ENCODE data around the gene NUP188. TPM values are rescaled to one million over a fixed set of nuclear protein-coding genes. Genes with fewer than 3 reads are reported as not detected.
A peak's percentile ranks its signal among the peaks of the same experiment; 100 is the strongest.

NUP188 gene
- total and polyA plus RNA-seq, 4 donors = 6.9 to 34.7 (median 19.2) TPM

DNA sequence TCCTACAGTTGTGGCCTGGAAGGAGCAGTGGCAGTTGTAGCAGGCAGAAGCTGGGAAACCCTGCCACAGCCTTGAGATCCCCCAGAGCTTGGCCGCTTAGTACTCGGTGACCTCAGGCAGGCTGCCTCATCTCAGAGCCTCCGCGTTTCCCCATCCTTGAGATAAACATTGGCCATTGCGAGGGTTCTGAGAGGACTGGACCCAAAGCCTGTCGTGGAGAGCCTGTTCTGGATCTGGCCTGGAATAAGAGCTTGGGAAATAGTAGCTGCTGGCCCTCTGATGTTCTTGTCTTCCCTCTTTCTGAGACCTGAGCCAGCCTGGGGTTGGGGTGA lies 90.2 kb downstream of the NUP188 start (continued):
- TF ChIP-seq, protein P1, sequence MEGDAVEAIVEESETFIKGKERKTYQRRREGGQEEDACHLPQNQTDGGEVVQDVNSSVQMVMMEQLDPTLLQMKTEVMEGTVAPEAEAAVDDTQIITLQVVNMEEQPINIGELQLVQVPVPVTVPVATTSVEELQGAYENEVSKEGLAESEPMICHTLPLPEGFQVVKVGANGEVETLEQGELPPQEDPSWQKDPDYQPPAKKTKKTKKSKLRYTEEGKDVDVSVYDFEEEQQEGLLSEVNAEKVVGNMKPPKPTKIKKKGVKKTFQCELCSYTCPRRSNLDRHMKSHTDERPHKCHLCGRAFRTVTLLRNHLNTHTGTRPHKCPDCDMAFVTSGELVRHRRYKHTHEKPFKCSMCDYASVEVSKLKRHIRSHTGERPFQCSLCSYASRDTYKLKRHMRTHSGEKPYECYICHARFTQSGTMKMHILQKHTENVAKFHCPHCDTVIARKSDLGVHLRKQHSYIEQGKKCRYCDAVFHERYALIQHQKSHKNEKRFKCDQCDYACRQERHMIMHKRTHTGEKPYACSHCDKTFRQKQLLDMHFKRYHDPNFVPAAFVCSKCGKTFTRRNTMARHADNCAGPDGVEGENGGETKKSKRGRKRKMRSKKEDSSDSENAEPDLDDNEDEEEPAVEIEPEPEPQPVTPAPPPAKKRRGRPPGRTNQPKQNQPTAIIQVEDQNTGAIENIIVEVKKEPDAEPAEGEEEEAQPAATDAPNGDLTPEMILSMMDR (IDR thresholded peaks at IDR 0.05; ENCODE audit: low read depth, low read length, missing input control) = no peak
- no peak for TF ChIP-seq HNF4G (IDR thresholded peaks at IDR 0.05)
- no peak for TF ChIP-seq MAX (IDR thresholded peaks at IDR 0.05)
- no peak for TF ChIP-seq RAD21 (IDR thresholded peaks at IDR 0.05)

GRCh38 chr9:129038109-129038852 lies 90.8 kb downstream of the NUP188 start:
- H3K27ac ChIP-seq (ENCODE audit: low read depth in 1 of 2, low read length in 2 of 2) = no peak overlapping the region
- H3K4me3 ChIP-seq (ENCODE audit: low read depth in 1 of 3, low read length in 3 of 3) = no peak overlapping the region
- H3K4me1 ChIP-seq (ENCODE audit: control insufficient read depth in 4 of 4, insufficient read depth in 4 of 4, low read length in 3 of 4) = peaks cover 10 to 24% (median 19%) of the 10 kb centered on the region in 4 donors
- TF ChIP-seq FOXA1 (IDR thresholded peaks at IDR 0.05) (no peak), SP1 (IDR thresholded peaks at IDR 0.05) (peak; percentile 12), YY1 (IDR thresholded peaks at IDR 0.05) (no peak), JUND (IDR thresholded peaks at IDR 0.05) (no peak), HNF4A (conservative IDR thresholded peaks at IDR 0.05) (peak in 1 of 2 donors; percentile 53), RAD21 (IDR thresholded peaks at IDR 0.05) (no peak)
- TF ChIP-seq, protein P2, sequence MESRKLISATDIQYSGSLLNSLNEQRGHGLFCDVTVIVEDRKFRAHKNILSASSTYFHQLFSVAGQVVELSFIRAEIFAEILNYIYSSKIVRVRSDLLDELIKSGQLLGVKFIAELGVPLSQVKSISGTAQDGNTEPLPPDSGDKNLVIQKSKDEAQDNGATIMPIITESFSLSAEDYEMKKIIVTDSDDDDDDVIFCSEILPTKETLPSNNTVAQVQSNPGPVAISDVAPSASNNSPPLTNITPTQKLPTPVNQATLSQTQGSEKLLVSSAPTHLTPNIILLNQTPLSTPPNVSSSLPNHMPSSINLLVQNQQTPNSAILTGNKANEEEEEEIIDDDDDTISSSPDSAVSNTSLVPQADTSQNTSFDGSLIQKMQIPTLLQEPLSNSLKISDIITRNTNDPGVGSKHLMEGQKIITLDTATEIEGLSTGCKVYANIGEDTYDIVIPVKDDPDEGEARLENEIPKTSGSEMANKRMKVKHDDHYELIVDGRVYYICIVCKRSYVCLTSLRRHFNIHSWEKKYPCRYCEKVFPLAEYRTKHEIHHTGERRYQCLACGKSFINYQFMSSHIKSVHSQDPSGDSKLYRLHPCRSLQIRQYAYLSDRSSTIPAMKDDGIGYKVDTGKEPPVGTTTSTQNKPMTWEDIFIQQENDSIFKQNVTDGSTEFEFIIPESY (IDR thresholded peaks at IDR 0.05) = no peak
- WGBS = 79% methylated on average over 8 of the region's 8 CpGs
- H3K9ac ChIP-seq (ENCODE audit: low read depth in 1 of 2, low read length in 2 of 2) = no peak overlapping the region
- DNase-seq (ENCODE audit: low spot score) = peak; percentile 58
- H3K9me3 ChIP-seq (ENCODE audit: control insufficient read depth in 4 of 4, low read length in 3 of 4) = no peaks in the 10 kb centered on the region
- H3K27me3 ChIP-seq (ENCODE audit: control insufficient read depth in 4 of 4, insufficient read depth in 4 of 4, low read length in 3 of 4) = no peaks in the 10 kb centered on the region
- peaks cover 0 to 14% (median 4%) of the 10 kb centered on the region in 4 donors for H3K36me3 ChIP-seq (ENCODE audit: control insufficient read depth in 4 of 4, insufficient read depth in 3 of 4, low read depth in 1 of 4, low read length in 3 of 4)

DNA sequence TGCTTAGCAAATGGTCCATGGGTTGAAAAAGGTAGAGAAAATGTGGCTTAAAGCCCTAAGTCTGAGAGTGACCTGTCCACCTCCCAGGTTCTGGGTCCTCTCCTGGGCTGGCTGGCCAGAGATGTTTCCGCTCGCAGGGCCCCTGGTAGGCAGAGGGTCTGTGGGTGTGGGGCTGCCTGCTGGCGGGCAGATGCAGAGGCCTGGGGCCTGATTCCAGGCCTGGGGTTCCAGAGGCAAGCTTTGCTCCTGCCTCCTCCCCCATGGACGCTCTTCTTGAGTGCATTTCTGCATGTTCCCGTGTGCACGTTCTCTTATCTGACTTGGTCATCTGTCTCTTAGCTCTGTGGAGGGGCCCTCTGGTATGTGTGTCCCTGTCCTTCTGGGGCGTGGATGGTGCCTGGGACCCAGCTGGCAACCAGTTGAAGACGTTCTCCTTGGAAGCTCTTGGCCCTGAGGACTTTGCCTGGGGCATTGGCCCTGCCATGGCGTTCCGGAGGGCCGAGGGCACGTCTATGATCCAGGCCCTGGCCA lies 92.7 kb downstream of the NUP188 start:
- Histone ChIP-seq H3K27ac (ENCODE audit: low read depth in 1 of 2, low read length in 2 of 2) (no peak overlapping the region), H3K36me3 (ENCODE audit: control insufficient read depth in 4 of 4, insufficient read depth in 3 of 4, low read depth in 1 of 4, low read length in 3 of 4) (peaks cover 0 to 20% (median 6%) of the 10 kb centered on the region in 4 donors), H3K9ac (ENCODE audit: low read depth in 1 of 2, low read length in 2 of 2) (no peak overlapping the region), H3K4me1 (ENCODE audit: control insufficient read depth in 4 of 4, insufficient read depth in 4 of 4, low read length in 3 of 4) (peaks cover 10 to 24% (median 19%) of the 10 kb centered on the region in 4 donors), H3K9me3 (ENCODE audit: control insufficient read depth in 4 of 4, low read length in 3 of 4) (no peaks in the 10 kb centered on the region), H3K27me3 (ENCODE audit: control insufficient read depth in 4 of 4, insufficient read depth in 4 of 4, low read length in 3 of 4) (no peaks in the 10 kb centered on the region), H3K4me3 (ENCODE audit: low read depth in 1 of 3, low read length in 3 of 3) (no peak overlapping the region)
- peak; percentile 68 for DNase-seq (ENCODE audit: low spot score)
- WGBS = 97% methylated on average over 12 of the region's 12 CpGs
- TF ChIP-seq, protein P1 (IDR thresholded peaks at IDR 0.05; ENCODE audit: low read depth, low read length, missing input control) = no peak
- TF ChIP-seq TAF1 (conservative IDR thresholded peaks at IDR 0.05) = no peak
- no peak for TF ChIP-seq NR2F2 (IDR thresholded peaks at IDR 0.05)
- no peak for TF ChIP-seq RAD21 (IDR thresholded peaks at IDR 0.05)
- no peak for TF ChIP-seq SP1 (IDR thresholded peaks at IDR 0.05)
- no peak for TF ChIP-seq REST (IDR thresholded peaks at IDR 0.05)
- TF ChIP-seq, protein P2 (IDR thresholded peaks at IDR 0.05) = no peak
- no peak for TF ChIP-seq GABPA (IDR thresholded peaks at IDR 0.05 in 1 of 2, conservative IDR thresholded peaks at IDR 0.05 in 1 of 2)
- TF ChIP-seq, protein P3, sequence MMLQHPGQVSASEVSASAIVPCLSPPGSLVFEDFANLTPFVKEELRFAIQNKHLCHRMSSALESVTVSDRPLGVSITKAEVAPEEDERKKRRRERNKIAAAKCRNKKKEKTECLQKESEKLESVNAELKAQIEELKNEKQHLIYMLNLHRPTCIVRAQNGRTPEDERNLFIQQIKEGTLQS (IDR thresholded peaks at IDR 0.05) = no peak
- no peak for TF ChIP-seq HNF4A (conservative IDR thresholded peaks at IDR 0.05)
- no peak for TF ChIP-seq EGR1 (IDR thresholded peaks at IDR 0.05; ENCODE audit: low read depth in 2 of 2)
- TF ChIP-seq FOXA1 (IDR thresholded peaks at IDR 0.05) = no peak
- TF ChIP-seq HNF4G (IDR thresholded peaks at IDR 0.05) = no peak

Data from liver (tissue), 9 donors.